GM12878 (cell line): ENCODE data around the gene AMPH. TPM values are rescaled to one million over a fixed set of nuclear protein-coding genes. Genes with fewer than 3 reads are reported as not detected.
A peak's percentile ranks its signal among the peaks of the same experiment; 100 is the strongest.
"Not testable (repeated sequence)": the region's sequence is repeated elsewhere in the genome, so short reads cannot be mapped to it uniquely, and the experiment has no call there.

Experiments used
- ATAC-seq: fragments of 200-7000 bp; cut with Tn5 transposase; 3 replicates; pipeline ENCODE4 v1.9.1; 2020; ENCODE audit warnings: mild to moderate bottlenecking, moderate library complexity
- BruUV-seq: library from RNA; stranded (reverse); fragments of 400-500 nt; replicated peaks from 2 replicates; lab custom pipeline; 2021; lab: Mats Ljungman, UMichigan
- CTCF ChIA-PET: fragments of 300-600 bp; sonication (Branson Sonifier 250); formaldehyde crosslinking; extraction: SDS; loops from one replicate; lab custom pipeline; 2021; ENCODE audit warnings: inconsistent platforms; lab: Yijun Ruan, JAX
- POLR2A ChIA-PET: fragments of 350-600 bp; formaldehyde crosslinking; extraction: SDS; loops from one replicate; lab custom pipeline; 2021; ENCODE audit warnings: inconsistent platforms; lab: Charles Lee
- RAD21 ChIA-PET: fragments of 300-600 bp; sonication (Branson Sonifier 250); formaldehyde crosslinking; loops from one replicate; lab custom pipeline; 2023; ENCODE audit warnings: antibody characterized with exemption; ENCODE audit not compliant: unreplicated experiment; lab: Charles Lee
- SMC1A ChIA-PET: fragments of 300-600 bp; sonication (Branson Sonifier 250); formaldehyde crosslinking; loops from one replicate; lab custom pipeline; 2023; ENCODE audit not compliant: unreplicated experiment, uncharacterized antibody; lab: Charles Lee
- DNase-seq: peaks from one replicate; pipeline ENCODE4 v3.0.0-alpha.2; 2011; ENCODE audit warnings: low read depth, low spot score
- FAIRE-seq: peaks from 3 replicates; lab custom pipeline; 2011; peaks lifted over from hg19 to GRCh38; lab: Jason Lieb, UNC
- H2AFZ ChIP-seq: 2 replicates; pipeline ENCODE4 v1.6.0; 2011; ENCODE audit warnings: low read depth, low read length, control low read depth; ENCODE audit not compliant: control insufficient read depth
- H3K27ac ChIP-seq: 2 replicates; pipeline ENCODE4 v1.5.1; 2011; ENCODE audit warnings: control low read depth; ENCODE audit not compliant: control insufficient read depth, insufficient read depth
- H3K27me3 ChIP-seq, 2 experiments: replicated peaks in 1 of 2; 2 replicates each; pipeline versions ENCODE4 v1.6.0 to v1.6.1; 2011; ENCODE audit warnings: low read length in 1 of 2; ENCODE audit not compliant: control insufficient read depth in 2 of 2, insufficient read depth in 2 of 2
- H3K36me3 ChIP-seq, 2 experiments: 2 replicates each; pipeline ENCODE4 v1.5.1; 2011; ENCODE audit warnings: low read length in 1 of 2; ENCODE audit not compliant: control insufficient read depth in 2 of 2, insufficient read depth in 2 of 2
- H3K4me1 ChIP-seq: 2 replicates; pipeline ENCODE4 v1.6.1; 2011; ENCODE audit warnings: mild to moderate bottlenecking, low read length, moderate library complexity, mixed read lengths; ENCODE audit not compliant: control insufficient read depth, insufficient read depth
- H3K4me2 ChIP-seq: 2 replicates; pipeline ENCODE4 v1.6.0; 2011; ENCODE audit warnings: control low read depth; ENCODE audit not compliant: control insufficient read depth, insufficient read depth
- H3K4me3 ChIP-seq: fragments of 200-600 bp; sonication (generic); 2 replicates; pipeline ENCODE4 v1.5.1; 2016
- H3K79me2 ChIP-seq: 2 replicates; pipeline ENCODE4 v1.6.0; 2011; ENCODE audit warnings: low read length; ENCODE audit not compliant: control insufficient read depth, insufficient read depth
- H3K9ac ChIP-seq: 2 replicates; pipeline ENCODE4 v1.8.0; 2011; ENCODE audit warnings: low read length, control low read depth, mixed read lengths; ENCODE audit not compliant: control insufficient read depth, insufficient read depth
- H3K9me3 ChIP-seq: replicated peaks from 3 replicates; pipeline ENCODE4 v1.5.1; 2011; ENCODE audit warnings: mild to moderate bottlenecking, low read length; ENCODE audit not compliant: control insufficient read depth, insufficient read depth
- H4K20me1 ChIP-seq: 2 replicates; pipeline ENCODE4 v1.6.0; 2011; ENCODE audit not compliant: control insufficient read depth, insufficient read depth
- IKZF1 ChIP-seq: fragments of 450-650 bp; conservative IDR thresholded peaks from 2 replicates; pipeline ENCODE4 v1.6.1; 2017; ENCODE audit warnings: antibody characterized with exemption, mild to moderate bottlenecking
- IKZF2 ChIP-seq, 2 experiments: fragments of 450-650 bp; IDR thresholded peaks; 2 replicates each; pipeline ENCODE4 v1.6.1; 2017; ENCODE audit warnings: mild to moderate bottlenecking in 2 of 2, moderate library complexity in 2 of 2
- SMARCA5 ChIP-seq: fragments of 450-650 bp; IDR thresholded peaks from 2 replicates; pipeline ENCODE4 v1.6.1; 2017; ENCODE audit warnings: mild to moderate bottlenecking
- SPI1 ChIP-seq: IDR thresholded peaks from 2 replicates; pipeline ENCODE4 v1.6.1; 2011; ENCODE audit warnings: low read depth, mild to moderate bottlenecking, low read length, moderate library complexity, borderline replicate concordance; ENCODE audit not compliant: insufficient read depth
- WGBS: methylation state at CpG from one replicate; pipeline ENCODE4 v1.1.6; 2016; ENCODE audit warnings: low lambda C conversion rate; ENCODE audit not compliant: insufficient replicate concordance, insufficient coverage; ENCODE audit errors: missing lambda C conversion rate; 5-methylcytosine and 5-hydroxymethylcytosine counted together
- in situ Hi-C: fragments of 300-500 bp; cut with MboI; formaldehyde crosslinking; loops from 9 replicates; pipeline ENCODE4 v1.14.3; 2018; ENCODE audit warnings: mixed read lengths
- intact Hi-C: fragments of 100-400 bp; cut with micrococcal nuclease; formaldehyde crosslinking; loops from one replicate; pipeline ENCODE4 v1.14.2; 2022; ENCODE audit not compliant: unreplicated experiment
- polyA plus RNA-seq, 11 experiments: library from polyadenylated mRNA; depleted of rRNA in 4 of 11; unstranded in 6 of 11; stranded (reverse) in 5 of 11; fragments of >200 nt; fragmentation: Nextera tagmentation in 4 of 11; fragmentation: Illumina TruSeq in 1 of 11; extraction: Ambion mirVana in 4 of 11; extraction: Trizol in 1 of 11; gene quantifications; 1 replicate in 1 of 11; 2 replicates in 10 of 11; pipeline versions ENCODE4 v1.2.1 to v1.2.3, GENCODE V29; 2011 to 2016; ENCODE audit warnings: inconsistent platforms in 2 of 11, missing spikeins in 2 of 11, low read depth in 1 of 11
- total RNA-seq, 4 experiments: library from RNA; depleted of rRNA in 3 of 4; stranded (reverse); fragments of >200 nt in 3 of 4; fragmentation: Illumina TruSeq in 1 of 4; extraction: Trizol in 1 of 4; gene quantifications; 2 replicates each; pipeline versions ENCODE4 v1.2.1 to v1.2.3, GENCODE V29; 2013 to 2021
- TF ChIP-seq, protein P1 (sequence below), 3 experiments: IDR thresholded peaks in 2 of 3; conservative IDR thresholded peaks in 1 of 3; 2 replicates each; pipeline ENCODE4 v1.5.1; 2011; ENCODE audit warnings: low read depth in 3 of 3, low read length in 3 of 3, mild to moderate bottlenecking in 3 of 3, control low read depth in 2 of 3, moderate library complexity in 2 of 3, inconsistent platforms in 1 of 3, mixed read lengths in 1 of 3; ENCODE audit not compliant: control insufficient read depth in 2 of 3, insufficient read depth in 1 of 3; ENCODE audit errors: extremely low read depth in 1 of 3

Gene AMPH
- total and polyA plus RNA-seq, 10 of the 15 experiments (the other 5 are each of a cell fraction or from before 2014, with no cell fraction given): 0.03 to 0.24 (median 0.08) TPM; not detected in 2

DNA sequence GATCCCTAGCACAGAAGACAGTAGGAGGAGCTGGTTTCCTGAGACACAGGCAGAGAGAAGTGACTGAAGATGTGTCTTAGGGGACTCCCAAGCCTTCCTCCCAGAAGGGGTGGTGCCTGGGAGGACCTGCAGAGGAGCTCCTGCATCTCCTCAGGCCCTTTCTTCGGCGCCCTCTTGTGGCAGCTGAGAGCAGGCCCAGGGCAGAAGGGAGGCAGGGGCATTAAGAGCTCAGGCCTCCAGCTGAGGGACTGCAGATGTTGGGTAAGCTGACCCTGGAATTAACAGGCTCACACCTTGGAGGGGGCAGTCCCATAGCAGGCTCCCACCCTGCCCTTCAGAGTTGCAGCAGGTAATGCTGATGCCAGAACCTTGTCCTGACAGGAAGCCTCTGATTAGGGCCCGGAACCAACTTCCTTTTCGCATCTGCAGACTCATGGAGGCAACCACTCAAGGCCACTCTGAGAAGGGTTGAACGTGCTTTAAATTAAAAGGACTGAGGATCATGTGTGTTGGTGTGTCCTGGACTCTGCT lies 272.0 kb downstream of the AMPH start:
- not testable (repeated sequence) for H3K4me1 ChIP-seq, H3K9me3 ChIP-seq
- ATAC-seq: peak; percentile 85
- TF ChIP-seq, protein P1, sequence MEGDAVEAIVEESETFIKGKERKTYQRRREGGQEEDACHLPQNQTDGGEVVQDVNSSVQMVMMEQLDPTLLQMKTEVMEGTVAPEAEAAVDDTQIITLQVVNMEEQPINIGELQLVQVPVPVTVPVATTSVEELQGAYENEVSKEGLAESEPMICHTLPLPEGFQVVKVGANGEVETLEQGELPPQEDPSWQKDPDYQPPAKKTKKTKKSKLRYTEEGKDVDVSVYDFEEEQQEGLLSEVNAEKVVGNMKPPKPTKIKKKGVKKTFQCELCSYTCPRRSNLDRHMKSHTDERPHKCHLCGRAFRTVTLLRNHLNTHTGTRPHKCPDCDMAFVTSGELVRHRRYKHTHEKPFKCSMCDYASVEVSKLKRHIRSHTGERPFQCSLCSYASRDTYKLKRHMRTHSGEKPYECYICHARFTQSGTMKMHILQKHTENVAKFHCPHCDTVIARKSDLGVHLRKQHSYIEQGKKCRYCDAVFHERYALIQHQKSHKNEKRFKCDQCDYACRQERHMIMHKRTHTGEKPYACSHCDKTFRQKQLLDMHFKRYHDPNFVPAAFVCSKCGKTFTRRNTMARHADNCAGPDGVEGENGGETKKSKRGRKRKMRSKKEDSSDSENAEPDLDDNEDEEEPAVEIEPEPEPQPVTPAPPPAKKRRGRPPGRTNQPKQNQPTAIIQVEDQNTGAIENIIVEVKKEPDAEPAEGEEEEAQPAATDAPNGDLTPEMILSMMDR (IDR thresholded peaks at IDR 0.05 in 2 of 3, conservative IDR thresholded peaks at IDR 0.05 in 1 of 3; ENCODE audit: control insufficient read depth in 2 of 3, extremely low read depth in 1 of 3, insufficient read depth in 1 of 3, low read depth in 3 of 3, low read length in 3 of 3): peak; percentile 8 to 23 (median 21); a peak in 2 of 6 replicates
- TF ChIP-seq IKZF1 (peak; percentile 9; the same call in 1 of the 2 replicates), SMARCA5 (peak; percentile 43; the same call in 1 of the 2 replicates), SPI1 (peak; percentile 12; the same call in 1 of the 2 replicates), IKZF2 (IDR thresholded peaks at IDR 0.05) (peak in 1 of 2 experiments; percentile 19; a peak in 1 of 4 replicates)
- TF ChIP-seq, all 136 proteins: peak for 5; not testable (repeated sequence) for 131
- POLR2A ChIA-PET, H3K27me3 ChIP-seq, H3K79me2 ChIP-seq, DNase-seq, H3K36me3 ChIP-seq, H4K20me1 ChIP-seq, BruUV-seq, intact Hi-C loops: not testable (repeated sequence)
- Histone ChIP-seq H3K4me2 (peak overlapping the region; percentile 68), H3K9ac (peak overlapping the region; percentile 33; the same call in 1 of the 2 replicates), H3K27ac (peak overlapping the region; percentile 63; the same call in 1 of the 2 replicates), H2AFZ (peak overlapping the region; percentile 83), H3K4me3 (peak overlapping the region; percentile 60)
- ChIA-PET CTCF (interaction anchor here (0.8 to 4.5 kb wide), 11 partner anchors 10 to 442 kb away, joined by 3 to 60 read pairs (median 7); no protein-coding TSS in a partner anchor), RAD21 (interaction anchor here (0.9 to 2.8 kb wide), 7 partner anchors 8 to 181 kb away, joined by 3 to 17 read pairs (median 4); partner anchors contain the start of gene STARD3NL), SMC1A (interaction anchor here (0.5 to 1.9 kb wide), 7 partner anchors 9 to 189 kb away, joined by 3 to 9 read pairs (median 3); no protein-coding TSS in a partner anchor)
- in situ Hi-C loops: loop anchor here (25.0 kb wide), 1 partner anchor 1378 kb away; no protein-coding TSS in a partner anchor
- 7% methylated on average over 5 of the region's 5 CpGs for WGBS
- FAIRE-seq: peak; percentile 54
